GM12878 (cell line): ENCODE results near the gene BBC3. TPM values are rescaled to one million over a fixed set of nuclear protein-coding genes. Genes with fewer than 3 reads are reported as not detected.
A peak's percentile ranks its signal among the peaks of the same experiment; 100 is the strongest.

Source experiments
- ATF7 ChIP-seq: fragments of 450-650 bp; IDR thresholded peaks from 2 replicates; pipeline ENCODE4 v1.6.1; 2016; ENCODE audit warnings: low read depth, mild to moderate bottlenecking
- BCL11A ChIP-seq: IDR thresholded peaks from 2 replicates; pipeline ENCODE4 v1.6.1; 2011; ENCODE audit warnings: low read depth, low read length
- CBX5 ChIP-seq: sonication (generic); IDR thresholded peaks from 2 replicates; pipeline ENCODE4 v1.6.1; 2016; ENCODE audit warnings: low read depth, moderate library complexity, mild to moderate bottlenecking, inconsistent platforms
- CUX1 ChIP-seq: IDR thresholded peaks from 2 replicates; pipeline ENCODE4 v1.6.1; 2012; ENCODE audit warnings: improper control_type of control experiment, low read depth, low read length; ENCODE audit not compliant: insufficient replicate concordance
- HCFC1 ChIP-seq: fragments of 150-350 bp; IDR thresholded peaks from 2 replicates; pipeline ENCODE4 v1.6.1; 2014; ENCODE audit warnings: low read length
- NFYB ChIP-seq: IDR thresholded peaks from 2 replicates; pipeline ENCODE4 v1.6.1; 2011; ENCODE audit warnings: low read depth, mild to moderate bottlenecking, low read length, improper control_type of control experiment, moderate library complexity; ENCODE audit not compliant: insufficient read depth
- POLR2AphosphoS5 ChIP-seq: IDR thresholded peaks from 2 replicates; pipeline ENCODE4 v1.6.1; 2011; ENCODE audit warnings: mild to moderate bottlenecking, low read length, inconsistent platforms
- POU2F2 ChIP-seq: IDR thresholded peaks from 3 replicates; pipeline ENCODE4 v1.6.1; 2011; ENCODE audit warnings: low read depth, mild to moderate bottlenecking, low read length, borderline replicate concordance
- RB1 ChIP-seq: fragments of 450-650 bp; formaldehyde crosslinking; IDR thresholded peaks from 2 replicates; pipeline ENCODE4 v1.6.1; 2017; ENCODE audit warnings: mild to moderate bottlenecking, borderline replicate concordance
- RELB ChIP-seq: fragments of 450-650 bp; IDR thresholded peaks from 2 replicates; pipeline ENCODE4 v1.6.1; 2017; ENCODE audit warnings: low read depth, mild to moderate bottlenecking, moderate library complexity
- RUNX3 ChIP-seq: IDR thresholded peaks from 2 replicates; pipeline ENCODE4 v1.6.1; 2012; ENCODE audit warnings: low read length, inconsistent platforms
- SP1 ChIP-seq: IDR thresholded peaks from one replicate; pipeline ENCODE4 v1.6.1; 2011; ENCODE audit warnings: low read depth, low read length
- TAF1 ChIP-seq: IDR thresholded peaks from 2 replicates; pipeline ENCODE4 v1.6.1; 2011; ENCODE audit warnings: mild to moderate bottlenecking, low read depth, low read length, borderline replicate concordance
- YBX1 ChIP-seq: fragments of 450-650 bp; IDR thresholded peaks from 2 replicates; pipeline ENCODE4 v1.6.1; 2016; ENCODE audit warnings: antibody characterized with exemption
- polyA plus RNA-seq, 11 experiments: library from polyadenylated mRNA; depleted of rRNA in 4 of 11; unstranded in 6 of 11; stranded (reverse) in 5 of 11; fragments of >200 nt; fragmentation: Nextera tagmentation in 4 of 11; fragmentation: Illumina TruSeq in 1 of 11; extraction: Ambion mirVana in 4 of 11; extraction: Trizol in 1 of 11; gene quantifications; 1 replicate in 1 of 11; 2 replicates in 10 of 11; pipeline versions ENCODE4 v1.2.1 to v1.2.3, GENCODE V29; 2011 to 2016; ENCODE audit warnings: inconsistent platforms in 2 of 11, missing spikeins in 2 of 11, low read depth in 1 of 11
- total RNA-seq, 4 experiments: library from RNA; depleted of rRNA in 3 of 4; stranded (reverse); fragments of >200 nt in 3 of 4; fragmentation: Illumina TruSeq in 1 of 4; extraction: Trizol in 1 of 4; gene quantifications; 2 replicates each; pipeline versions ENCODE4 v1.2.1 to v1.2.3, GENCODE V29; 2013 to 2021
- TF ChIP-seq, protein P1 (sequence below): fragments of 450-650 bp; IDR thresholded peaks from 2 replicates; pipeline ENCODE4 v1.6.1; 2017; ENCODE audit warnings: borderline replicate concordance
- TF ChIP-seq, protein P2 (sequence below): fragments of 450-650 bp; IDR thresholded peaks from 2 replicates; pipeline ENCODE4 v1.6.1; 2017; ENCODE audit warnings: mild to moderate bottlenecking
- TF ChIP-seq, protein P3 (sequence below): IDR thresholded peaks from 2 replicates; pipeline ENCODE4 v1.6.1; 2012; ENCODE audit warnings: low read depth, low read length, improper control_type of control experiment
- TF ChIP-seq, protein P4 (sequence below): IDR thresholded peaks from 2 replicates; pipeline ENCODE4 v1.6.1; 2011; ENCODE audit warnings: borderline replicate concordance, low read depth, mild to moderate bottlenecking, moderate library complexity, mixed read lengths, low read length; ENCODE audit not compliant: insufficient read depth; ENCODE audit errors: extremely low read length

Gene BBC3
- total and polyA plus RNA-seq, 10 of the 15 experiments (the other 5 are each of a cell fraction or from before 2014, with no cell fraction given): 0.10 to 17.9 (median 7.5) TPM

DNA sequence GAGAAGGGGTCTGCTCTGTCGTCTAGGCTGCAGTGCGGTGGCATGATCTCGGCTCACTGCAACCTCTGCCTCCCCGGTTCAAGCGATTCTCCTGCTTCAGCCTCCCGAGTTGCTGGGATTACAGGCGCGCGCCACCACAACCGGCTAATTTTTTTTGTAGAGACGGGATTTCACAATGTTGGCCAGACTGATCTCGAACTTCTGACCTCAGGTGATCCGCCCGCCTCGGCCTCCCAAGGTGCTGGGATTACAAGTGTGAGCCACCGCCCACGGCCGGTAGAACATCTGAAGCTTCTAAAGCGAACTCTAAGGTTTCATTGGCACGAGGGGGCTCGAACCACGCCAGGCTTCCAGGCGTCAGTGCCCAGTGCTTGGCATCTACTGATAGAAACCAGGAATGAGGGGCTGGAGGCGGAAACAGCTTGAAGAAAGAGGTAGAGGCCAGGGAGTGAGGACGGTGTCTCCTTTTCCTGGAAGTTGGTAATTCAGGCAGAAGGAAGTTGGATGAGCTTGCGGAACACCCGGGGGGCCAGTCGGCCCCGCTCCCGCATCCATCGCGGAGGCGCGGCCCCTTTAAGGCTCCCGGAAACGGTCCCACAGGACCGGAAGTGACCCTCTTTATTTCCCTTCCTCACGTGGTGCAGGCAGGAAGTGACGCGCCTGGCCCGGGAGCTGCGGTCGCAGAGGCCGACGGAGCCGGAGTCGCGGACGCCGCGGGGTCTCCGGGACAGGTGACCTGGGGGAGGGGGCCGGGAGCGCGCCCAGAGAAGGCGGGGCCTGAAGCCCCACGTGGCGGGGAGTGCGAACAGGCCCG lies 25.1 kb upstream of the BBC3 start, which contains the start of gene CCDC9 (continued):
- TF ChIP-seq, protein P1, sequence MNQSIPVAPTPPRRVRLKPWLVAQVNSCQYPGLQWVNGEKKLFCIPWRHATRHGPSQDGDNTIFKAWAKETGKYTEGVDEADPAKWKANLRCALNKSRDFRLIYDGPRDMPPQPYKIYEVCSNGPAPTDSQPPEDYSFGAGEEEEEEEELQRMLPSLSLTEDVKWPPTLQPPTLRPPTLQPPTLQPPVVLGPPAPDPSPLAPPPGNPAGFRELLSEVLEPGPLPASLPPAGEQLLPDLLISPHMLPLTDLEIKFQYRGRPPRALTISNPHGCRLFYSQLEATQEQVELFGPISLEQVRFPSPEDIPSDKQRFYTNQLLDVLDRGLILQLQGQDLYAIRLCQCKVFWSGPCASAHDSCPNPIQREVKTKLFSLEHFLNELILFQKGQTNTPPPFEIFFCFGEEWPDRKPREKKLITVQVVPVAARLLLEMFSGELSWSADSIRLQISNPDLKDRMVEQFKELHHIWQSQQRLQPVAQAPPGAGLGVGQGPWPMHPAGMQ: no peak
- TF ChIP-seq CUX1 (no peak), BCL11A (no peak), POU2F2 (no peak), NFYB (no peak), POLR2AphosphoS5 (peak; percentile 86), TAF1 (peak; percentile 76; the same call in 1 of the 2 replicates), SP1 (peak; percentile 39), RB1 (peak; percentile 54; the same call in 1 of the 2 replicates), RELB (peak; percentile 84), ATF7 (peak; percentile 56), RUNX3 (peak; percentile 86), YBX1 (no peak), HCFC1 (peak; percentile 65), CBX5 (no peak)
- TF ChIP-seq, protein P2, sequence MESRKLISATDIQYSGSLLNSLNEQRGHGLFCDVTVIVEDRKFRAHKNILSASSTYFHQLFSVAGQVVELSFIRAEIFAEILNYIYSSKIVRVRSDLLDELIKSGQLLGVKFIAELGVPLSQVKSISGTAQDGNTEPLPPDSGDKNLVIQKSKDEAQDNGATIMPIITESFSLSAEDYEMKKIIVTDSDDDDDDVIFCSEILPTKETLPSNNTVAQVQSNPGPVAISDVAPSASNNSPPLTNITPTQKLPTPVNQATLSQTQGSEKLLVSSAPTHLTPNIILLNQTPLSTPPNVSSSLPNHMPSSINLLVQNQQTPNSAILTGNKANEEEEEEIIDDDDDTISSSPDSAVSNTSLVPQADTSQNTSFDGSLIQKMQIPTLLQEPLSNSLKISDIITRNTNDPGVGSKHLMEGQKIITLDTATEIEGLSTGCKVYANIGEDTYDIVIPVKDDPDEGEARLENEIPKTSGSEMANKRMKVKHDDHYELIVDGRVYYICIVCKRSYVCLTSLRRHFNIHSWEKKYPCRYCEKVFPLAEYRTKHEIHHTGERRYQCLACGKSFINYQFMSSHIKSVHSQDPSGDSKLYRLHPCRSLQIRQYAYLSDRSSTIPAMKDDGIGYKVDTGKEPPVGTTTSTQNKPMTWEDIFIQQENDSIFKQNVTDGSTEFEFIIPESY: no peak
- TF ChIP-seq, protein P3, sequence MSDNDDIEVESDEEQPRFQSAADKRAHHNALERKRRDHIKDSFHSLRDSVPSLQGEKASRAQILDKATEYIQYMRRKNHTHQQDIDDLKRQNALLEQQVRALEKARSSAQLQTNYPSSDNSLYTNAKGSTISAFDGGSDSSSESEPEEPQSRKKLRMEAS: peak; percentile 89
- TF ChIP-seq, protein P4, sequence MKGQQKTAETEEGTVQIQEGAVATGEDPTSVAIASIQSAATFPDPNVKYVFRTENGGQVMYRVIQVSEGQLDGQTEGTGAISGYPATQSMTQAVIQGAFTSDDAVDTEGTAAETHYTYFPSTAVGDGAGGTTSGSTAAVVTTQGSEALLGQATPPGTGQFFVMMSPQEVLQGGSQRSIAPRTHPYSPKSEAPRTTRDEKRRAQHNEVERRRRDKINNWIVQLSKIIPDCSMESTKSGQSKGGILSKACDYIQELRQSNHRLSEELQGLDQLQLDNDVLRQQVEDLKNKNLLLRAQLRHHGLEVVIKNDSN: peak; percentile 95
